ENCODE measurements around the gene S100A5. TPM values are rescaled to one million over a fixed set of nuclear protein-coding genes. Genes with fewer than 3 reads are reported as not detected.

S100A5 gene
- total and polyA plus RNA-seq, 7 experiments from 2014 or later = 0.78 to 2.0 (median 1.2) TPM; not detected in 2

- DNase-seq (no peak), ATAC-seq (no peak)
- intact Hi-C loops (cut with micrococcal nuclease) = loop anchor here in 1 of 2 donors (10.0 kb wide), 1 partner anchor 466 kb away; the partner anchor contains the start of gene RAB13
- Mint-ChIP-seq H3K27ac (peak overlapping the region in 1 of 9 donors; percentile 83), H3K4me3 (no peak overlapping the region), H3K36me3 (no peaks in the 10 kb centered on the region), H3K9me3 (no peaks in the 10 kb centered on the region), H3K27me3 (no peaks in the 10 kb centered on the region), H3K4me1 (peaks cover 0 to 17% (median 6%) of the 10 kb centered on the region in 7 donors)
- ChIA-PET CTCF (interaction anchor here (0.6 to 0.7 kb wide), 2 partner anchors 26 to 1061 kb away, joined by 3 read pairs; partner anchors contain the start of gene S100A4), POLR2A (no interaction called here)
- H3K27ac ChIP-seq (ENCODE audit: low read depth, low read length) = no peak overlapping the region
- no peaks in the 10 kb centered on the region for H3K4me1 ChIP-seq (ENCODE audit: control insufficient read depth in 2 of 2, insufficient read depth in 2 of 2, low read length in 2 of 2)
- H3K27me3 ChIP-seq (ENCODE audit: control insufficient read depth in 2 of 2, insufficient read depth in 2 of 2, low read length in 2 of 2) = no peaks in the 10 kb centered on the region
- H3K36me3 ChIP-seq (ENCODE audit: control insufficient read depth in 2 of 3, insufficient read depth in 3 of 3, low read length in 3 of 3) = no peaks in the 10 kb centered on the region
- no peaks in the 10 kb centered on the region for H3K9me3 ChIP-seq (ENCODE audit: control insufficient read depth in 2 of 3, low read length in 3 of 3)
- H3K4me3 ChIP-seq (ENCODE audit: low read length) = no peak overlapping the region
Observed at GRCh38 chr1:153519242-153519641, 21.5 kb downstream of the S100A5 start.

- no peak overlapping the region for H3K27ac Mint-ChIP-seq
- peaks cover 0 to 22% (median 4%) of the 10 kb centered on the region in 7 donors for H3K4me1 Mint-ChIP-seq
- CTCF ChIA-PET = interaction anchor here (0.5 to 1.1 kb wide), 2 partner anchors 57 to 339 kb away, joined by 3 to 5 read pairs; no protein-coding TSS in a partner anchor
- Histone ChIP-seq H3K27me3 (ENCODE audit: control insufficient read depth in 2 of 2, insufficient read depth in 2 of 2, low read length in 2 of 2) (no peaks in the 10 kb centered on the region), H3K36me3 (ENCODE audit: control insufficient read depth in 2 of 3, insufficient read depth in 3 of 3, low read length in 3 of 3) (no peaks in the 10 kb centered on the region), H3K4me1 (ENCODE audit: control insufficient read depth in 2 of 2, insufficient read depth in 2 of 2, low read length in 2 of 2) (peaks cover 3 to 4% of the 10 kb centered on the region in 2 donors), H3K27ac (ENCODE audit: low read depth, low read length) (no peak overlapping the region), H3K4me3 (ENCODE audit: low read length) (no peak overlapping the region), H3K9me3 (ENCODE audit: control insufficient read depth in 2 of 3, low read length in 3 of 3) (no peaks in the 10 kb centered on the region)
- DNase-seq (no peak), ATAC-seq (peak; percentile 49)
- no peaks in the 10 kb centered on the region for H3K9me3 Mint-ChIP-seq
- H3K36me3 Mint-ChIP-seq = no peaks in the 10 kb centered on the region
- no peaks in the 10 kb centered on the region for H3K27me3 Mint-ChIP-seq
- POLR2A ChIA-PET = no interaction called here
- intact Hi-C loops (cut with micrococcal nuclease) = loop anchor here in 1 of 2 donors (10.0 kb wide), 1 partner anchor 469 kb away; the partner anchor contains the start of gene RAB13
- H3K4me3 Mint-ChIP-seq = no peak overlapping the region
Observed at GRCh38 chr1:153515504-153516394, 25.0 kb downstream of the S100A5 start.

GRCh38 chr1:153513666-153514065 lies 27.1 kb downstream of the S100A5 start:
- H3K27me3 ChIP-seq (ENCODE audit: control insufficient read depth in 2 of 2, insufficient read depth in 2 of 2, low read length in 2 of 2) = no peaks in the 10 kb centered on the region
- Mint-ChIP-seq H3K27me3 (no peaks in the 10 kb centered on the region), H3K4me3 (no peak overlapping the region), H3K4me1 (peaks cover 0 to 29% (median 6%) of the 10 kb centered on the region in 7 donors), H3K27ac (peak overlapping the region in 1 of 9 donors; percentile 24), H3K9me3 (no peaks in the 10 kb centered on the region), H3K36me3 (no peaks in the 10 kb centered on the region)
- POLR2A ChIA-PET = no interaction called here
- DNase-seq (no peak), ATAC-seq (no peak)
- peaks cover 3 to 4% of the 10 kb centered on the region in 2 donors for H3K4me1 ChIP-seq (ENCODE audit: control insufficient read depth in 2 of 2, insufficient read depth in 2 of 2, low read length in 2 of 2)
- no peaks in the 10 kb centered on the region for H3K9me3 ChIP-seq (ENCODE audit: control insufficient read depth in 2 of 3, low read length in 3 of 3)
- CTCF ChIA-PET = interaction anchor here (0.8 to 3.8 kb wide), 4 partner anchors 19 to 235 kb away, joined by 3 to 30 read pairs (median 3); no protein-coding TSS in a partner anchor
- intact Hi-C loops (cut with micrococcal nuclease) = loop anchor here (5.0 to 10.0 kb wide), 3 partner anchors 34 to 471 kb away; partner anchors contain the start of genes CHTOP (in 1 of the 2), RAB13 (in 1 of the 2), S100A3 (in 1 of the 2) and S100A4 (in 1 of the 2)
- no peak overlapping the region for H3K27ac ChIP-seq (ENCODE audit: low read depth, low read length)
- no peaks in the 10 kb centered on the region for H3K36me3 ChIP-seq (ENCODE audit: control insufficient read depth in 2 of 3, insufficient read depth in 3 of 3, low read length in 3 of 3)
- H3K4me3 ChIP-seq (ENCODE audit: low read length) = no peak overlapping the region

DNA sequence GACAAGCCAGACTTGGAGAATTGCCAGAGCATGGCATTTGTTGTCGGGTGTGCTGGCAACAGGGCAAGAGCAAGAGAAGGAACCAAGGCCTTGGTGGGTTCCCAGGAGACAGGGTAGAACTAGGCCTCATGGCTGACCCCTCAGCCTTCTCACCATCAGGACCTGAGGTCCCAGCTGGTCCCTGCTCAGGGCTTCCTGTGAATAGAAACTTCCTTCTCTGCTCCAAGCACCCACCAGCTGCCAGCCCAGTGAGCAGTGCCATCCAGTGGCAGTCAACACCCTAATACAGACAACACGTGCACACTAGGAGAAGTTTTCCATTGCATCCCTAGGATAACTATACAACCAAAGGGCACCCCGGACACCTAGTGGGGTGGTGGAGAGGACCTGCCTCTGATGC lies 27.7 kb downstream of the S100A5 start:
- intact Hi-C loops (cut with micrococcal nuclease) = loop anchor here (5.0 to 10.0 kb wide), 3 partner anchors 34 to 472 kb away; partner anchors contain the start of genes CHTOP (in 1 of the 2), RAB13 (in 1 of the 2), S100A3 (in 1 of the 2) and S100A4 (in 1 of the 2)
- no peak overlapping the region for H3K4me3 Mint-ChIP-seq
- H3K4me1 ChIP-seq (ENCODE audit: control insufficient read depth in 2 of 2, insufficient read depth in 2 of 2, low read length in 2 of 2) = peaks cover 3 to 4% of the 10 kb centered on the region in 2 donors
- H3K36me3 ChIP-seq (ENCODE audit: control insufficient read depth in 2 of 3, insufficient read depth in 3 of 3, low read length in 3 of 3) = no peaks in the 10 kb centered on the region
- H3K27ac Mint-ChIP-seq = no peak overlapping the region
- no peaks in the 10 kb centered on the region for H3K9me3 ChIP-seq (ENCODE audit: control insufficient read depth in 2 of 3, low read length in 3 of 3)
- ChIA-PET POLR2A (interaction anchor here (0.7 kb wide), 1 partner anchor 58 kb away, joined by 3 read pairs; no protein-coding TSS in a partner anchor), CTCF (interaction anchor here (0.8 to 3.8 kb wide), 4 partner anchors 20 to 236 kb away, joined by 3 to 30 read pairs (median 3); no protein-coding TSS in a partner anchor)
- no peaks in the 10 kb centered on the region for H3K27me3 Mint-ChIP-seq
- ATAC-seq (no peak), DNase-seq (no peak)
- H3K4me3 ChIP-seq (ENCODE audit: low read length) = no peak overlapping the region
- H3K27me3 ChIP-seq (ENCODE audit: control insufficient read depth in 2 of 2, insufficient read depth in 2 of 2, low read length in 2 of 2) = no peaks in the 10 kb centered on the region
- H3K27ac ChIP-seq (ENCODE audit: low read depth, low read length) = no peak overlapping the region
- peaks cover 0 to 26% (median 6%) of the 10 kb centered on the region in 7 donors for H3K4me1 Mint-ChIP-seq
- no peaks in the 10 kb centered on the region for H3K36me3 Mint-ChIP-seq
- no peaks in the 10 kb centered on the region for H3K9me3 Mint-ChIP-seq

- H3K4me1 ChIP-seq (ENCODE audit: control insufficient read depth in 2 of 2, insufficient read depth in 2 of 2, low read length in 2 of 2) = peaks cover 3 to 4% of the 10 kb centered on the region in 2 donors
- no peaks in the 10 kb centered on the region for H3K9me3 ChIP-seq (ENCODE audit: control insufficient read depth in 2 of 3, low read length in 3 of 3)
- no peaks in the 10 kb centered on the region for H3K36me3 ChIP-seq (ENCODE audit: control insufficient read depth in 2 of 3, insufficient read depth in 3 of 3, low read length in 3 of 3)
- ATAC-seq = peak; percentile 92
- H3K4me3 ChIP-seq (ENCODE audit: low read length) = no peak overlapping the region
- no peaks in the 10 kb centered on the region for H3K36me3 Mint-ChIP-seq
- intact Hi-C loops (cut with micrococcal nuclease) = loop anchor here (1.0 to 10.0 kb wide), 9 partner anchors 22 to 474 kb away; partner anchors contain the start of genes CHTOP (in 1 of the 2), NPR1 (in 1 of the 2), RAB13 (in 1 of the 2) and S100A3 (in 1 of the 2)
- no peak overlapping the region for H3K27ac ChIP-seq (ENCODE audit: low read depth, low read length)
- H3K9me3 Mint-ChIP-seq = peaks cover 0 to 1% (median 0%) of the 10 kb centered on the region in 11 donors
- peak overlapping the region in 1 of 9 donors; percentile 10 for H3K27ac Mint-ChIP-seq
- no peak overlapping the region for H3K4me3 Mint-ChIP-seq
- H3K4me1 Mint-ChIP-seq = peaks cover 0 to 21% (median 6%) of the 10 kb centered on the region in 7 donors
- H3K27me3 Mint-ChIP-seq = no peaks in the 10 kb centered on the region
- CTCF ChIA-PET = interaction anchor here (0.6 to 5.3 kb wide), 28 partner anchors 9 to 1623 kb away, joined by 3 to 119 read pairs (median 4); partner anchors contain the start of genes S100A2, S100A5 and S100A6
- peak; percentile 47 to 82 (median 68) for DNase-seq
- POLR2A ChIA-PET = interaction anchor here (0.9 to 1.5 kb wide), 4 partner anchors 21 to 57 kb away, joined by 3 to 7 read pairs (median 4); partner anchors contain the start of gene S100A6
- H3K27me3 ChIP-seq (ENCODE audit: control insufficient read depth in 2 of 2, insufficient read depth in 2 of 2, low read length in 2 of 2) = no peaks in the 10 kb centered on the region
Observed at GRCh38 chr1:153510984-153511410, 29.7 kb downstream of the S100A5 start.

Measured in naive thymus-derived CD4-positive, alpha-beta T cell (primary cell).